Measurements from ENCODE around the gene TSC22D4. TPM values are rescaled to one million over a fixed set of nuclear protein-coding genes. Genes with fewer than 3 reads are reported as not detected.

Gene TSC22D4
- total RNA-seq, 3 donors from 2014 or later = 17.0 to 23.7 (median 19.7) TPM

DNA sequence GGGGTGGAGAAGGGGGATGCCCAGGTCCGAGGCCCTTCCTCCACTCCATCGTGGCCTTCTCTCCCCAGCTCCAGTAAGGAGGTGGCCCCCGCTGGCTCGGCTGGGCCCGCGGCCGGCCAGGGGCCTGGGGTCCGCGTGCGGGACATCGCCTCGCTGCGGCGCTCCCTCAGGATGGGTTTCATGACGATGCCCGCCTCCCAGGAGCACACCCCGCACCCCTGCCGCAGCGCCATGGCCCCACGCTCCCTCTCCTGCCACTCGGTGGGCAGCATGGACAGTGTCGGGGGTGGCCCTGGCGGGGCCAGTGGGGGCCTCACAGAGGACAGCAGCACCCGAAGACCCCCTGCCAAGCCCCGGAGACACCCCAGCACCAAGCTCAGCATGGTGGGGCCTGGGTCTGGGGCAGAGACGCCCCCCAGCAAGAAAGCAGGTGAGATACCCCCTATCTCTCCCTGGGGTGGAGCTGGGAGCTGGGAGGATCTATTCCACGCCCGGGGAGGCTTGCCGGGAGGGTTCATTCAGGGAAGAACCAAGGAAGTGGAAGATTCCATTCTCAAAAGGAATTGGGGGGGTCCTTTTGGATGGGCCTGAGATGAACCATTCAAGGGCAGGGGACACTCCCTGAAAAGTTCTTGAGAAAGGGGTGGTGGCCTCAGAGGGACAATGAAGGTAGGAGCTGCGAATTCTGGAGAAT, 7.9 kb upstream of the TSC22D4 start:
- Histone ChIP-seq H3K27me3 (no peaks in the 10 kb centered on the region), H3K27ac (no peak overlapping the region), H3K9me3 (no peaks in the 10 kb centered on the region), H3K4me3 (no peak overlapping the region), H3K4me1 (peaks cover 4 to 5% of the 10 kb centered on the region in 2 donors), H3K36me3 (no peaks in the 10 kb centered on the region)
- no peak for DNase-seq (ENCODE audit: low spot score in 2 of 2)
- intact Hi-C loops (cut with DNase I; ENCODE audit: low total_unique reads) = no loop called here
- TF ChIP-seq POLR2A (IDR thresholded peaks at IDR 0.05) (no peak), POLR2AphosphoS5 (IDR thresholded peaks at IDR 0.05) (no peak)
- TF ChIP-seq, protein P1, sequence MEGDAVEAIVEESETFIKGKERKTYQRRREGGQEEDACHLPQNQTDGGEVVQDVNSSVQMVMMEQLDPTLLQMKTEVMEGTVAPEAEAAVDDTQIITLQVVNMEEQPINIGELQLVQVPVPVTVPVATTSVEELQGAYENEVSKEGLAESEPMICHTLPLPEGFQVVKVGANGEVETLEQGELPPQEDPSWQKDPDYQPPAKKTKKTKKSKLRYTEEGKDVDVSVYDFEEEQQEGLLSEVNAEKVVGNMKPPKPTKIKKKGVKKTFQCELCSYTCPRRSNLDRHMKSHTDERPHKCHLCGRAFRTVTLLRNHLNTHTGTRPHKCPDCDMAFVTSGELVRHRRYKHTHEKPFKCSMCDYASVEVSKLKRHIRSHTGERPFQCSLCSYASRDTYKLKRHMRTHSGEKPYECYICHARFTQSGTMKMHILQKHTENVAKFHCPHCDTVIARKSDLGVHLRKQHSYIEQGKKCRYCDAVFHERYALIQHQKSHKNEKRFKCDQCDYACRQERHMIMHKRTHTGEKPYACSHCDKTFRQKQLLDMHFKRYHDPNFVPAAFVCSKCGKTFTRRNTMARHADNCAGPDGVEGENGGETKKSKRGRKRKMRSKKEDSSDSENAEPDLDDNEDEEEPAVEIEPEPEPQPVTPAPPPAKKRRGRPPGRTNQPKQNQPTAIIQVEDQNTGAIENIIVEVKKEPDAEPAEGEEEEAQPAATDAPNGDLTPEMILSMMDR (IDR thresholded peaks at IDR 0.05) = no peak

DNA sequence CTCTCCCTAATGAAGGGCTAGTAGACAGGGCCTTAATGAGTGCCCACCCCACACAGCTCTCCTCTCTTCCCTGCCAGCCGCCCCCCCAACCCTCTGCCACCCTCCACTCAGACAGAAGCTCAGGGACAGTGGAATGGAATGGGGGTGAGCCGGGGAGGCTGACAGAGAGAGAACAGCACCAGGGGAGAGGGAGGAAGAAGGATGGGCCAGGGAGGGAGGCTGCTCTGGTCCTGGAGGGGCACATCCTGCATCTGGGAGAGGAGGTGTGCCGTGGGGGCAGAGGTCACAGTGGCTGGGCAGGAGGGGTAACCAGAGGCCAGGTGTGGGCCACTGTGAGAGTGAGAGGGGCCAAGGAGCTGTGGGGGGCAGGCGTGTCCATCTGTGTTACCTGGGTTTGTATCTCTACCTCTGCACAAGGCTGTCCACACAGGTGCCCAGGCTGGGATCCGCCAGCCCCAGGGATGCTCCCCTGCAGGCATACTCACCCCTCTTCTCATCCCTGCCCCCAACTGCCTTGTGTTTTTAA, 7.2 kb upstream of the TSC22D4 start:
- H3K27ac ChIP-seq = peak overlapping the region in 1 of 2 donors; percentile 55
- TF ChIP-seq, protein P1 (IDR thresholded peaks at IDR 0.05) = no peak
- TF ChIP-seq POLR2A (IDR thresholded peaks at IDR 0.05) (no peak), POLR2AphosphoS5 (IDR thresholded peaks at IDR 0.05) (no peak)
- no peak for DNase-seq (ENCODE audit: low spot score in 2 of 2)

DNA sequence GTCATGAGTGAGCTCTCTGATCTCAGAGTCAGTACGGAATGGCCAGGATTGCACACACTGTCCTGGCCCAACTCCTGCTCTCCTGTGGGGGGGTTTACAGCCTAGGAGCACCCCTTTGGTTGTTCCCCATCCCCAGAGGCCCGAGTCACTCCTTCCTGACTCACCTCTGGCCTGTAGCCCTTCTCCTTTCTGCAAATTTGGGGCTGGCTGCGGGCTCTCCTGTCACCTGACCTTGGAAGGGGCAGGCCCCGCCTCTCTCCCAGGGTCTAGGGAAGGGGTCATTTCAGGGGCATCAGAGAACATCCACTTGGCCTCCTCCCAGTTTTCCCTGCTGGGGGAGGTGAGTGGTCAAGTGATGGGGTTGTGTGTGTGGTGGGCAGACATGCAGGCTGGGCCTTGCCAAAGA, 6.5 kb upstream of the TSC22D4 start:
- TF ChIP-seq POLR2AphosphoS5 (IDR thresholded peaks at IDR 0.05) (no peak), POLR2A (IDR thresholded peaks at IDR 0.05) (no peak)
- TF ChIP-seq, protein P1 (IDR thresholded peaks at IDR 0.05) = no peak
- Histone ChIP-seq H3K9me3 (no peaks in the 10 kb centered on the region), H3K27ac (peak overlapping the region in 1 of 2 donors; percentile 55), H3K36me3 (no peaks in the 10 kb centered on the region), H3K4me3 (no peak overlapping the region), H3K27me3 (no peaks in the 10 kb centered on the region), H3K4me1 (peaks cover 4 to 5% of the 10 kb centered on the region in 2 donors)
- intact Hi-C loops (cut with DNase I; ENCODE audit: low total_unique reads) = no loop called here
- no peak for DNase-seq (ENCODE audit: low spot score in 2 of 2)

More for the DNA sequence above, 7.2 kb upstream of the TSC22D4 start:
- Histone ChIP-seq H3K4me1 (peaks cover 4 to 5% of the 10 kb centered on the region in 2 donors), H3K27me3 (no peaks in the 10 kb centered on the region), H3K36me3 (no peaks in the 10 kb centered on the region), H3K4me3 (no peak overlapping the region), H3K9me3 (no peaks in the 10 kb centered on the region)
- intact Hi-C loops (cut with DNase I; ENCODE audit: low total_unique reads) = no loop called here

DNA sequence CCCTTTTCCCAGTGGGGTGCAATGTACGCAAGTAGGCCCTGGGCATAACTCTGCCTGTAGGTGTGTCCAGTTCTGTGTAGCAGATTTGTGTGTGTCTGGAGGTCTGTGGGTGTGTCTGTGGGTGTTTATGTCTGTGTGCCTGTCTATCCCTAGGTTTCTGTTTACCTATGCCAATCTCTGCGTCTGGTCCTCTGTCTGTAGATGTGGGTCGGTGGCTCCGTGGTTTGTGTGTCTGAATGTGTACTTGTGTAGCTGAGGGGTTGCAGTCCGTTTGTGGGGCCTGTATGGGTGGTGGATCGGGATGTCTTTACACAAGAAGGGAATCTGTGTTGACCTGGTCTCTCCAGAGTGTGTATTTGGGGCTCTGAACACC, 5.6 kb upstream of the TSC22D4 start:
- no peak for DNase-seq (ENCODE audit: low spot score in 2 of 2)
- Histone ChIP-seq H3K4me1 (peaks cover 4 to 5% of the 10 kb centered on the region in 2 donors), H3K36me3 (no peaks in the 10 kb centered on the region), H3K4me3 (peak overlapping the region in 2 of 3 donors; percentile 69 to 83), H3K9me3 (no peaks in the 10 kb centered on the region), H3K27ac (peak overlapping the region; percentile 36 to 64), H3K27me3 (no peaks in the 10 kb centered on the region)
- TF ChIP-seq, protein P1 (IDR thresholded peaks at IDR 0.05) = no peak
- TF ChIP-seq POLR2AphosphoS5 (IDR thresholded peaks at IDR 0.05) = no peak
- TF ChIP-seq POLR2A (IDR thresholded peaks at IDR 0.05) = no peak
- intact Hi-C loops (cut with DNase I; ENCODE audit: low total_unique reads) = no loop called here
